GM18520 (cell line): ENCODE measurements around the gene CRYBA1.

Experiments
- ATAC-seq: cut with Tn5 transposase; IDR thresholded peaks from one replicate; pipeline ENCODE4 v1.9.1; 2021; ENCODE audit not compliant: unreplicated experiment

The CRYBA1 gene

GRCh38 chr17:29278692-29279091 lies 32.0 kb downstream of the CRYBA1 start:
- ATAC-seq: no peak

DNA sequence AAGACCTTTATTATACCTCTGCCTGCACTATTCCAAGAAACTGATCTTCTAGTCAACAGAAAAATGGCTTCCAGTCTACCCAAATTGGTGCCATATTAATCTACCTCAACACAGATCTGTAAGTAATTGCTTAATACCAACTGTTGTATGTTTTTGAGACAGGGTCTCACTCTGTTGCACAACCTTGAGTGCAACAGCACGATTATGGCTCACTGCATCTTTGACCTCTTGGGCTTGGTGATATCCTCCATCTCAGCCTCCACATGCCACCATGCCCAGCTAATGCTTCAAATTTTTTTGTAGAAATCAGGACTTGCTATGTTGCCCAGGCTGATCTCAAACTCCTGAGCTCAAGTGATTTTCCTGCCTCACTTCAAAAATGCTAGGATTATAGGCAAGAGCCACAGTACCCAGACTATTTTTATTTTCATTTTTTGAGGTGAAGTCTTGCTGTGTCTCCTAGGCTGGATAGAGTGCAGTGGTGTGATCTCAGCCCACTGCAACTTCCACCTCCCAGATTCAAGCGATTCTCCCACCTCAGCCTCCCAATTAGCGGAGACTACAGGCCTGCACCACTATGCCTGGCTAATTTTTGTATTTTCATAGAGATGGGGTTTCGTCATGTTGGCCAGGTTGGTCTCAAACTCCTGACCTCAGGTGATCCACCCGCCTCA lies 32.9 kb downstream of the CRYBA1 start:
- ATAC-seq: no peak

GRCh38 chr17:29283496-29283895 lies 36.8 kb downstream of the CRYBA1 start:
- ATAC-seq: no peak

GRCh38 chr17:29283961-29284360 lies 37.3 kb downstream of the CRYBA1 start:
- no peak for ATAC-seq

GRCh38 chr17:29289852-29290251 lies 43.2 kb downstream of the CRYBA1 start:
- no peak for ATAC-seq

DNA sequence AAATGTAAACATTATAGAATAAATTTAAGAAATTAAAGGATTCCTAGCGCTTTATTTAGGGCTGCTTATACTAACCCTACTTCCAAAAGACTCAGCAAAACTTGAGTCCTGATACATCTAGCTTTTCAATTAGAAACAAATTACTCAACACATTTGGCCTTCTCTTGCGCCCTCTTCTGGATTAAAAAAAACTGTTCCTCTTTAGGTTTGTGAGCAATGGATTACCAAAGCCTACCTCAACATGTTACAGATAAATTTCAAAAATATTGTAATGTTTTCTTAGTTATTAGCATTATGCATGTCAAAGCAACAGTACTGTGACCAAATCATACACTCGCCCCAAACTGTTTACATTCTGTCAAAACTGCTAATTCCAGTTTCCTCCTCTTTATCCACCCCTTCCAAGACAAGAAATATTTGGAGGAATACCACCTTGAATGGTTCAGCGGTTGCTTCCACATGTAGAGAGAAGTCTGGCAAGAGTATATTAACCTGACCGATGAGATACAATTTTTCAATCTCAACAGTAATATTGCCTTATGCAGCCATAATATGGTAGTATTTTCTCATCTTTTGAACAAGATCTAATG lies 44.6 kb downstream of the CRYBA1 start:
- ATAC-seq: no peak

GRCh38 chr17:29292071-29292991 lies 45.7 kb downstream of the CRYBA1 start:
- ATAC-seq: no peak

DNA sequence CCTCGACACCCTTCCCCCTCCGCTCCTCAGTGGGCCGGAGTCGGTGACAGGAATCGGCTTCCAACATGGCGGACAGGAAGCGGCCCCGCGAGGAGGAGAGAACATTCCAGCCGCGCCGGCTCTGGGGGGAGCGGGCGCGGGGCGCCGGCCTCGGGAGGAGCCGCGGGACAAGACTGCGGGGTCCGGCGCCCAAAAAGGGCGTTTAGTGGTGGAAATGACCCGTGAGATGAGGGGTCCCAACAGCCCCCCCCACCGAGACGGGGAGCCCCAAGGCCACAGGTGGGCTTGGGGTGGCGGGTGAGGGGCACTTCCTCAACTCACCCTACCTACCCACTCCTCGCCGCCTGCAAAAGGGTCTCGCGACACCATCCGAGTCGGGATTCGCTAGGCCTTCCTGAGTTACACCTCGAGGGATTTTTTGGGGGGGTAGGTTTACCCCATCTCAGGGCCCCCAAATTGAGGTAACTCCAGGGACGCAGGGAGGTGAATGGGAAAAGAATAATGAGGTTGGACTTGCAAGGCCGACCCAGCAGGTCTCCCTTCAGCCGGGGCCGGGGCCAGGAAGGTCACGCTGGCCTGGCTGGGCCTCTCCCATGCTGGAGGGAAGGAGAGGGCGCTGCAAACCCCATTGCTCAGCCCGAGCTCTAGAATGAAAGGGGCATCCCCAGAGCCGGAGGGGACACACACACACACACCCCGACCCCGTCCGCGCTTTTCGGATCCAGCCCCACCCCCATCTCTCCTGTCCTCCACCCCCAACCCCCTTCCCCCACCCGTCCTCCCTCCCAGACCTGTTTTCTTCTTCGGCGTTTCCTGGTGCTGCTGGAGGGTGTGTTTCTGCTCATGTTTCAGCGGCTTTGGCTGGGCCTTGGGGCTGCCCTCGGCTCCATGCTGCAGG lies 46.6 kb downstream of the CRYBA1 start:
- ATAC-seq: no peak

- peak; percentile 80 for ATAC-seq
These were observed 47.4 kb downstream of the CRYBA1 start, which contains the start of gene NUFIP2 for GRCh38 chr17:29293890-29294579. NUFIP2 (minus strand) TSS chr17:29294148; CDS start chr17:29294059, 89 bp downstream.

DNA sequence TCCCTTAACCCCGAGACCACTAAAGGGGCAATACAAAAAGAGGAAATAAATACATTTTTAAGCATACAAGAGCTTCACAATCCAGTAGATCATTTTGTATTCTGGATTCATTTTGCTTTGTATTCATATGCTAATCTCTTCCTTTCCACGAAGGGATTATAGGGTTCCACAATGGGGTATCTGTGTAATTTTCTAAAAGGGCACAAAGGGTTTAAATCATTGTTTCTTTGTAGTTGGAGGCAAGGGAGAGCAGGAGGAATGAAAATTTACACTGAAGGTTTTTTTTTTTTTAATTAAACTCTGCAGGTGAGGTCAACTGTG lies 47.9 kb downstream of the CRYBA1 start:
- no peak for ATAC-seq

DNA sequence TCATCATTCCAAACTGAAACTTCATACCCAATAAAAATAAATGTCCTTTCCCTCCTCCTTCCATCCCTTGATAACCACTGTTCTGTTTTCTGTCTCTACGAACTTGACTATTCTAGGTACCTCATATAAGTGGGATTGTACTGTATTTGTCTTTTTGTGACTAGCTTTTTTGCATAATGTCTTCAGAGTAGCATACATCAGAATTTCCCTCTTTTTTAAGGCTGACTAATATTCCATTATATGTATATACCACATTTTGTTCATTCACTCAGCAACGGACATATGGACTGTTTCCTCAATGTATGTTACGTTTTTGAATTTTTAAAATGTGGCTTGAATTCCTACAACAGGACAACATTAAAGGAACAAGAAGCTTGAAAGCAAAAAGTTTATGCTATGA lies 48.8 kb downstream of the CRYBA1 start:
- ATAC-seq: no peak

- ATAC-seq: no peak
These were observed 52.4 kb downstream of the CRYBA1 start for GRCh38 chr17:29299031-29299430.

DNA sequence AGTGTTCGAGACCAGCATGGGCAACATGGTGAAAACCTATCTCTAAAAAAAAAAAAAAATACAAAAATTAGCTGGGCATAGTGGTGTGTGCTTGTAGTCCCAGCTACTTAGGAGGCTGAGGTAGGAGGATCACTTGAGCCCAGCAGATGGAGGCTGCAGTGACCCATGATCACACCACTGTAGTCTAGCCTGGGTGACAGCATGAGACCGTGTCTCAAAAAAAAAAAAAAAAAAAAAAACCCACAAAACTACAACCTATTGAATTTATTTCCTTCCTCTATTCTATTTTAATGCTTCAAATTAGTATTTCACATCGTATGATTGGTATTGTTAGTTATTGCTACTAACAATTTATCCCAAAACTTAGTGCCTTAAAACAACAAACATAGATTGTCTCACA lies 56.7 kb downstream of the CRYBA1 start:
- ATAC-seq: no peak
